ENCODE measurements around the gene UST.

UST gene

GRCh38 chr6:148864941-148865340 is 118.1 kb downstream of the UST start:
- TF ChIP-seq CTCF (IDR thresholded peaks at IDR 0.05) (no peak), ZFX (IDR thresholded peaks at IDR 0.05; ENCODE audit: borderline replicate concordance) (no peak)
- H3K27ac ChIP-seq, result no peak overlapping the region

GRCh38 chr6:148866657-148867268 is 119.9 kb downstream of the UST start:
- TF ChIP-seq ZFX (IDR thresholded peaks at IDR 0.05; ENCODE audit: borderline replicate concordance), result no peak
- no peak for TF ChIP-seq CTCF (IDR thresholded peaks at IDR 0.05)
- H3K27ac ChIP-seq, result no peak overlapping the region

DNA sequence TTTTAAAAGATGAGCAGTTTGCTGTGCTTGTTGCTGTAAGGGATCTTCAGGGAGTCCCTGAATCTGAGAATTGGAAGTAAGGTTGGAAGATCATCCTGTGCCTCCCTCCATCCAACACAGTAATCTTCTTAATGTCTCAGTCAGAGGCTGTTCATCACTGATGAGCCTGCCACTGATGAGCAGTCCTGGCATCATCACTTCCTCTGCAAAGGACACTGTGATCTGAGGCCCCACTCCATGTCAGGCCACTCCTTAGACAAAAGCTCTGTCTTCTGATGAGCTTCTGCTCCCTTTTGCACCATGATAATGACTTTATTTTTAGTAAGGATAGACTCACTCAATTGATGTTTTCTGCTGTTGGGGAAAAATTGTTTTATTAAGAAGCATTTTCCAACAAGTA is 121.0 kb downstream of the UST start:
- no peak overlapping the region for H3K27ac ChIP-seq

DNA sequence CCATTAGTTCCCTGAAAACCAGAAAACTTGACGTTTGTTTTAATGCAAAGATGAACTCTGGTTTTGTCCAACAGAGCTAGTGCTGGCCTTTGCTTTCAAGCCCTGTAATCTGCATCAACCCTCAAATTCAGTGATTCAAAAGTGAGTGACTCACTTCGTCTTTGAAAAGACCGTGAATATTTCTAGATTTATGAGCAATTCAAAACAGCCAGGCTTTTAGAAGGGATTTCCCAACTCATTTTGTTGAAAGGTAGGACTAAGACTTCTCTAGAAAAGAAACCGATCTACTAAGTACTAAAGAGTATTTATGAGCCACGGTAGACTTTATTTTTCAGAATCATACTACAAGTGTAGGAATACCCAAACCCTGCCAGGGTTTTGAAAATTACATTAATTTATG is 121.5 kb downstream of the UST start:
- no peak for TF ChIP-seq ZFX (IDR thresholded peaks at IDR 0.05; ENCODE audit: borderline replicate concordance)
- TF ChIP-seq CTCF (IDR thresholded peaks at IDR 0.05), result no peak
- no peak overlapping the region for H3K27ac ChIP-seq

More for the DNA sequence above, 121.0 kb downstream of the UST start:
- TF ChIP-seq ZFX (IDR thresholded peaks at IDR 0.05; ENCODE audit: borderline replicate concordance) (no peak), CTCF (IDR thresholded peaks at IDR 0.05) (no peak)

GRCh38 chr6:148868901-148869300 is 122.1 kb downstream of the UST start:
- H3K27ac ChIP-seq, result no peak overlapping the region
- no peak for TF ChIP-seq ZFX (IDR thresholded peaks at IDR 0.05; ENCODE audit: borderline replicate concordance)
- TF ChIP-seq CTCF (IDR thresholded peaks at IDR 0.05), result no peak

DNA sequence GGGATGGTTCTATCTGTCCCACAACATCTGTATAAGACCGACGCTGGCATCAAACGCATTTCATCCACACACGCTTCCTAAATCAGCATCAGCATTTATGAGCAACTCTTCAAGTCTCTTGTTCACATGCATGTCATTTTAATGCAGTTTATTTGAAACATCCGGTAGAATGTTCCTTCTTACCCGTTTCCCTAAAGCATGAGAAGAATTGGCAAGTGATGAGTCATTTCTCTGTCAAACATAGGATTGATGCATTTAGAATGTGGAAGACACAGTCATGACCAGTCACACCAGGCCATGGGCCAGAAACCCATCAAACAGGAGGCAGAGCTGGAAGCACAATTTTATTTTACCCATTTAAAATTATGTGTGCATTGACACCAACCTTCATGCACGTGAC is 122.8 kb downstream of the UST start:
- H3K27ac ChIP-seq, result no peak overlapping the region
- TF ChIP-seq CTCF (IDR thresholded peaks at IDR 0.05), result no peak
- no peak for TF ChIP-seq ZFX (IDR thresholded peaks at IDR 0.05; ENCODE audit: borderline replicate concordance)

GRCh38 chr6:148873154-148873553 is 126.3 kb downstream of the UST start:
- H3K27ac ChIP-seq, result no peak overlapping the region
- TF ChIP-seq CTCF (IDR thresholded peaks at IDR 0.05) (no peak), ZFX (IDR thresholded peaks at IDR 0.05; ENCODE audit: borderline replicate concordance) (no peak)
